Naive B cell (primary cell): Measurements from ENCODE around the gene DNM2. TPM values are rescaled to one million over a fixed set of nuclear protein-coding genes. Genes with fewer than 3 reads are reported as not detected.
A peak's percentile ranks its signal among the peaks of the same experiment; 100 is the strongest.
"Not testable (repeated sequence)": the region's sequence is repeated elsewhere in the genome, so short reads cannot be mapped to it uniquely, and the experiment has no call there.

Source experiments
- ATAC-seq, 2 donors: fragments of 150-1000 bp; cut with Tn5 transposase; 2 replicates each; pipeline ENCODE4 v1.10.0; 2021; ENCODE audit warnings: low read depth in 2 of 2, mild to moderate bottlenecking in 2 of 2, moderate library complexity in 2 of 2
- DNase-seq: peaks from one replicate; pipeline ENCODE4 v3.0.0; 2022
- H3K27ac Mint-ChIP-seq, 6 donors: one replicate each; pipeline ENCODE4 v1.8.0; 2020 to 2022; ENCODE audit warnings: mild to moderate bottlenecking in 6 of 6, mixed read lengths in 6 of 6, moderate library complexity in 5 of 6, inconsistent platforms in 2 of 6
- H3K27me3 Mint-ChIP-seq, 3 donors: one replicate each; pipeline ENCODE4 v1.8.0; 2021 to 2022; ENCODE audit warnings: mixed read lengths in 3 of 3, mild to moderate bottlenecking in 1 of 3
- H3K36me3 Mint-ChIP-seq, 2 donors: one replicate each; pipeline ENCODE4 v1.8.0; 2020 to 2022; ENCODE audit warnings: mixed read lengths in 2 of 2, inconsistent platforms in 1 of 2, mild to moderate bottlenecking in 1 of 2
- H3K4me1 Mint-ChIP-seq, 3 donors: one replicate each; pipeline ENCODE4 v1.8.0; 2020 to 2022; ENCODE audit warnings: mixed read lengths in 3 of 3, inconsistent platforms in 1 of 3, mild to moderate bottlenecking in 1 of 3, moderate library complexity in 1 of 3
- H3K4me3 Mint-ChIP-seq, 8 donors: one replicate each; pipeline ENCODE4 v1.8.0; 2020 to 2022; ENCODE audit warnings: mild to moderate bottlenecking in 8 of 8, mixed read lengths in 8 of 8, moderate library complexity in 8 of 8, inconsistent platforms in 2 of 8
- H3K9me3 Mint-ChIP-seq, 7 donors: one replicate each; pipeline ENCODE4 v1.8.0; 2020 to 2022; ENCODE audit warnings: mixed read lengths in 7 of 7, mild to moderate bottlenecking in 5 of 7, inconsistent platforms in 2 of 7, moderate library complexity in 1 of 7
- polyA plus RNA-seq, 6 donors: library from polyadenylated mRNA; unstranded; fragments of 300-500 nt; fragmentation: Illumina TruSeq; gene quantifications; one replicate each; pipeline ENCODE4 v1.2.3, GENCODE V29; 2021; ENCODE audit warnings: low read depth in 6 of 6

DNM2 gene
- 100 to 1,000 TPM in 1 of 6 donors, 10 to 100 TPM in 5; 53.6 to 111 (median 63.0) TPM for polyA plus RNA-seq

GRCh38 chr19:10717356-10718204, at the start of gene DNM2:
TSS of gene DNM2 (plus strand) at chr19:10718079. CDS start at chr19:10718243, 164 bp downstream.
- Mint-ChIP-seq H3K4me3 (peak within 1 kb of the TSS; percentile 90 to 97 (median 96)), H3K36me3 (no peaks in the 10 kb centered on the region), H3K4me1 (peaks cover 35 to 50% (median 43%) of the 10 kb centered on the region in 3 donors)

GRCh38 chr19:10669246-10669645, 48.6 kb upstream of the DNM2 start:
- Mint-ChIP-seq H3K4me3 (peak overlapping the region in 1 of 8 donors; percentile 7), H3K27ac (peak overlapping the region in 2 of 6 donors; percentile 41 to 60), H3K4me1 (peaks cover 23 to 53% (median 43%) of the 10 kb centered on the region in 3 donors), H3K36me3 (peaks cover 0 to 7% of the 10 kb centered on the region in 2 donors), H3K27me3 (no peaks in the 10 kb centered on the region), H3K9me3 (no peaks in the 10 kb centered on the region)
- DNase-seq (no peak), ATAC-seq (no peak)

More at GRCh38 chr19:10717356-10718204, at the start of gene DNM2:
- ATAC-seq (peak; percentile 82 to 84), DNase-seq (peak; percentile 99)
- Mint-ChIP-seq H3K9me3 (no peaks in the 10 kb centered on the region), H3K27me3 (no peaks in the 10 kb centered on the region), H3K27ac (peak within 1 kb of the TSS; percentile 84 to 96 (median 93))

DNA sequence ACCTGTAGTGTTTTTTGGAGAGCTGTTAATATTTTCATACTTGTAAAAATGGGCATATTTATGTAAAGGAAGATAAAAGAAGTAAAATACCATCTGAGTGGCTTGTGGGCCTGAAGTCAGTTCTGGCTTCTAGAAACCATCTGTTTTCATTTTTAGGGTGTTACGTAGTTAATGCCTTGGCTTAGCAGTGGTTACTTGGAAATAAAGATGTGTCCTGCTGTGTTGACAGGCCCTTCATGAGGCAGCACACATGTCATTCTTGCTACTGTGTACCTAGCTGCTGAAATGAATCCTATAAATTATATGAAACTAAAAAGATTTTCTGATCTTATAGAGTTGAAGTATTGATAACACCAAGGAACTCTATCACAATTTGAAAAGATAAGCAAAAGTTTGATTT, 47.7 kb upstream of the DNM2 start:
- H3K4me1 Mint-ChIP-seq, result peaks cover 23 to 49% (median 43%) of the 10 kb centered on the region in 3 donors
- peak overlapping the region in 1 of 6 donors; percentile 41 for H3K27ac Mint-ChIP-seq
- H3K27me3 Mint-ChIP-seq, result no peaks in the 10 kb centered on the region
- no peaks in the 10 kb centered on the region for H3K9me3 Mint-ChIP-seq
- no peak overlapping the region for H3K4me3 Mint-ChIP-seq
- peaks cover 4 to 7% of the 10 kb centered on the region in 2 donors for H3K36me3 Mint-ChIP-seq
- no peak for DNase-seq
- no peak for ATAC-seq

- Mint-ChIP-seq H3K27ac (peak overlapping the region in 3 of 6 donors; percentile 12 to 92 (median 68)), H3K9me3 (no peaks in the 10 kb centered on the region), H3K36me3 (peaks cover 4 to 7% of the 10 kb centered on the region in 2 donors)
These were observed 46.7 kb upstream of the DNM2 start for GRCh38 chr19:10670876-10671804.

DNA sequence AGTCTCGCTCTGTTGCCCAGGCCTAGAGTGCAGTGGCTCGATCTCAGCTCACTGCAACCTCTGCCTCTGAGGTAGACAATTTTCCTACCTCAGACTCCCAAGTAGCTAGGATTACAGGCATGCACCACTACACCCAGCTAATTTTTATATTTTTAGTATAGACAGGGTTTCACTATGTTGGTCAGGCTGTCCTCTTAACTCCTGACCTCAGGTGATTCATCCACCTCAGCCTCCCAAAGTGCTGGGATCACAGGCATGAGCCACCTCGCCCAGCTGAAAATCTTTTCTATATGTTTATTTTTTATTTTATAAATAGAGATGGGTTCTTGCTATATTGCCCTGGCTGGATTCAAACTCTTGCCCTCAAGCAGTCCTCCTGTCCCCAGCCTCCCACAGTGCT, 46.0 kb upstream of the DNM2 start:
- H3K27me3 Mint-ChIP-seq, ATAC-seq, DNase-seq, H3K36me3 Mint-ChIP-seq, H3K4me3 Mint-ChIP-seq, H3K9me3 Mint-ChIP-seq: not testable (repeated sequence)
- Mint-ChIP-seq H3K4me1 (peaks cover 23 to 37% (median 37%) of the 10 kb centered on the region in 3 donors), H3K27ac (peak overlapping the region in 1 of 6 donors; percentile 11)

More at GRCh38 chr19:10670876-10671804, 46.7 kb upstream of the DNM2 start:
- H3K4me1 Mint-ChIP-seq, result peaks cover 23 to 44% (median 43%) of the 10 kb centered on the region in 3 donors
- no peak for DNase-seq
- no peaks in the 10 kb centered on the region for H3K27me3 Mint-ChIP-seq
- no peak overlapping the region for H3K4me3 Mint-ChIP-seq
- ATAC-seq, result no peak

DNA sequence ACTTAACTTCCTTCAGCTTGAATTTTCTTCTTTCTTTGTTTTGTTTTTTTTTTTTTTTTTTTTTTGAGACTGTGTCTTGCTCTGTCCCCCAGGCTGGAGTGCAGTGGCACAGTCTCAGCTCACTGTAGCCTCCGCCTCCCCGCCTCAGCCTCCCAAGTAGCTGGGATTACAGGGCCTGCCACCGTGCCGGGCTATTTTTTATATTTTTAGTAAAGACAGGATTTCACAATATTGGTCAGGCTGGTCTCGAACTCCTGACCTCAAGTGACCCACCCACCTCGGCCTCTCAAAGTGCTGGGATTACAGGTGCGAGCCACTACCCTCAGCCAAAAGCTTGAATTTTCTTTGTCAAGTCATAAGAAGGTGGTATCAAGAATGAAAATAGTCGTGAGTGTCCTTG, 42.7 kb upstream of the DNM2 start:
- not testable (repeated sequence) for H3K4me3 Mint-ChIP-seq, DNase-seq, ATAC-seq, H3K36me3 Mint-ChIP-seq, H3K9me3 Mint-ChIP-seq, H3K27me3 Mint-ChIP-seq
- Mint-ChIP-seq H3K27ac (peak overlapping the region in 2 of 6 donors; percentile 24 to 53), H3K4me1 (peaks cover 6 to 11% (median 10%) of the 10 kb centered on the region in 3 donors)

- H3K9me3 Mint-ChIP-seq, result no peaks in the 10 kb centered on the region
- no peak for DNase-seq
- H3K27ac Mint-ChIP-seq, result peak overlapping the region in 2 of 6 donors; percentile 15 to 36
- H3K36me3 Mint-ChIP-seq, result peaks cover 4 to 10% of the 10 kb centered on the region in 2 donors
- no peaks in the 10 kb centered on the region for H3K27me3 Mint-ChIP-seq
- H3K4me1 Mint-ChIP-seq, result no peaks in the 10 kb centered on the region
- no peak overlapping the region for H3K4me3 Mint-ChIP-seq
- ATAC-seq, result no peak
These were observed 40.1 kb upstream of the DNM2 start for GRCh38 chr19:10677751-10678150.

- ATAC-seq (no peak), DNase-seq (no peak)
- Mint-ChIP-seq H3K36me3 (peaks cover 4 to 10% of the 10 kb centered on the region in 2 donors), H3K4me1 (no peaks in the 10 kb centered on the region), H3K27ac (peak overlapping the region in 1 of 6 donors; percentile 26), H3K9me3 (no peaks in the 10 kb centered on the region), H3K27me3 (no peaks in the 10 kb centered on the region), H3K4me3 (no peak overlapping the region)
These were observed 39.1 kb upstream of the DNM2 start for GRCh38 chr19:10678813-10679212.

GRCh38 chr19:10679743-10680142, 38.1 kb upstream of the DNM2 start:
- Mint-ChIP-seq H3K27ac (peak overlapping the region in 1 of 6 donors; percentile 53), H3K4me3 (no peak overlapping the region), H3K36me3 (peaks cover 3 to 10% of the 10 kb centered on the region in 2 donors), H3K9me3 (no peaks in the 10 kb centered on the region), H3K27me3 (no peaks in the 10 kb centered on the region), H3K4me1 (no peaks in the 10 kb centered on the region)
- DNase-seq (no peak), ATAC-seq (no peak)

GRCh38 chr19:10680545-10681135, 37.2 kb upstream of the DNM2 start:
- ATAC-seq (no peak), DNase-seq (no peak)
- H3K4me3 Mint-ChIP-seq, result peak overlapping the region in 2 of 8 donors; percentile 29 to 43
- H3K36me3 Mint-ChIP-seq, result peaks cover 0 to 10% of the 10 kb centered on the region in 2 donors
- H3K27ac Mint-ChIP-seq, result peak overlapping the region in 2 of 6 donors; percentile 72 to 79
- H3K27me3 Mint-ChIP-seq, result no peaks in the 10 kb centered on the region
- H3K4me1 Mint-ChIP-seq, result no peaks in the 10 kb centered on the region
- no peaks in the 10 kb centered on the region for H3K9me3 Mint-ChIP-seq

GRCh38 chr19:10681658-10682057, 36.2 kb upstream of the DNM2 start:
- peak overlapping the region in 3 of 6 donors; percentile 59 to 83 (median 72) for H3K27ac Mint-ChIP-seq
- H3K36me3 Mint-ChIP-seq, result peaks cover 0 to 10% of the 10 kb centered on the region in 2 donors
- peak overlapping the region in 2 of 8 donors; percentile 29 to 37 for H3K4me3 Mint-ChIP-seq
- no peak for ATAC-seq
- H3K9me3 Mint-ChIP-seq, result no peaks in the 10 kb centered on the region
- H3K27me3 Mint-ChIP-seq, result no peaks in the 10 kb centered on the region
- H3K4me1 Mint-ChIP-seq, result no peaks in the 10 kb centered on the region
- no peak for DNase-seq

- peaks cover 0 to 10% of the 10 kb centered on the region in 2 donors for H3K36me3 Mint-ChIP-seq
- H3K9me3 Mint-ChIP-seq, result no peaks in the 10 kb centered on the region
- H3K4me1 Mint-ChIP-seq, result no peaks in the 10 kb centered on the region
- peak overlapping the region in 2 of 6 donors; percentile 26 to 44 for H3K27ac Mint-ChIP-seq
- ATAC-seq, result no peak
- H3K27me3 Mint-ChIP-seq, result no peaks in the 10 kb centered on the region
- no peak overlapping the region for H3K4me3 Mint-ChIP-seq
- DNase-seq, result no peak
These were observed 35.3 kb upstream of the DNM2 start for GRCh38 chr19:10682397-10683063.
